MV-4-11 (cell line): Measurements from ENCODE around the gene MGA.

Source experiments
- DNase-seq: peaks from one replicate; lab custom pipeline; 2025; lab: John Stamatoyannopoulos, UW

MGA gene

DNA sequence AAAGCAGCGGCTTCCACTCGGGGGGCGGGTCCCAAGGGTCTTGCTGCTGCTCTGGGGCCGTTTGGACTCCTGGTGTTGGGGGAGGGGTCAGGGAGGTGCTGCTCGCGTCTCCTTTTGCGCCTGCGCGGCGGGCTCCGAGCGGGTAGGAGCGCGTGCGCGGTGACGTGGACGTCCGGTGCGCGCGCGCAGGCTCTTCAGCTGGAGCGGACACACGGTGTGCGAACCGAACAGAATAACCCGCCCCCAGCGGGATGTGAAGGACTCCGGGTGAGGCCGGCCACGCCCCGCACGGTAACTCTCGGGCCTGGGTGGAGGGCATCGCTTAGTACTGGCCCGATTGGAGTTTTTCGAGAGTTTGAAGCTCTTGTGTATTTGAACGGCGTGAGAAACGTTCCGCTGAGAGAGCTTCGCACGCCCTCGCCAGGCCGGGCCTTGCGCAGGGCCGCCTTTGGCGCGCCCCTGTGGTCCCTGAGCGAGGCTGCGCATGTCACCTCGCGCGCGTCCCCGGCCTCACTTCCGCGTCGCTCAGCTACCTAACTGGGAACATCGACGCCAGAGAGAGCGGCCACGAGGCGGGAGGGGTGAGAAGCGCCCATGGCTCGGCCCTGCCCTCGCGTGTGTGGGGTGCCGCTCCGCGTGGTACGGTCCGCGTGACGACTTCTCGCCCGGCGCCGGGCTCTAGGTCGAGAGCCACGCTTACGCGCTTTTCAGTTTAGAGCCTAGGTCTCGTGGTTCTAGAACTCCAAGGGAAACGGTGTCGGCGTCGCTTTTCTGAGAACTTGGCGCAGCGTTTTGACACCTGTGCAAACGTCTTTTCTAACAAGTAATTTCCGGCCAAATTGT lies at the start of gene MGA:
MGA (plus strand) TSS at position 171 of the 843 bp plus-strand sequence.
- peak; percentile 77 for DNase-seq

DNA sequence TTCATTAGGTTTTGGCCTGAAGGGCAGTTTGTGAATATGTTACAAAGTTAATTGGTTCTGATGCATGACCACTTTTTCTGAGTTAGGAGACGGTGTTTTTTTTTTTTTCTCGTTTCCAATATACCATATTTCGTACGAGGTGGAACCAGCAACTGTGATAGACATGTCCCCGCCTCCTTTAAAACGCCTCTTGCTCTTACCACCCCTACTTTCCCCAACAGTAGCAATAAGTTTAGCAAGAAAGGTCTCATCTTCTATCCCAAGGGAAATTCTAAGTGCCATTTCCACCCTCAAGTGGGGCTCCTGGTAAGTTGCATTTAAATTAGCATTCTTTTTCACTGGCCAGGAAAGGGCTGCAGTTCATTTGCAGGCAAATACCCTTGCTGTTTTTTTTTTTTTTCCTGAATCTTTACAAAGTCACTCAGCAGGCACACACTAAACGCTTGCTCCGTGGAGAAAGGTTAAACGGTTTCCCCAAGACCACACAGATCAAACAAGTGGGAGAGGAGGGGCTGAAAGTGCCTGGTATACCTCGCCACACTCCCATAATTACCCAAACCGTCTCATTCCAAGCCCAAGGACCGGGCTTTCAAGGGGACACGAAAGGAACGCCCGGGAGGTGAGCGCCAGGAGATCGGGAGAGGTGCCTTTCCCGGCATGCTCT lies 39.5 kb upstream of the MGA start:
- DNase-seq = peak; percentile 38

- DNase-seq = peak; percentile 96
Measured at GRCh38 chr15:41621200-41622193, 38.7 kb upstream of the MGA start.

DNA sequence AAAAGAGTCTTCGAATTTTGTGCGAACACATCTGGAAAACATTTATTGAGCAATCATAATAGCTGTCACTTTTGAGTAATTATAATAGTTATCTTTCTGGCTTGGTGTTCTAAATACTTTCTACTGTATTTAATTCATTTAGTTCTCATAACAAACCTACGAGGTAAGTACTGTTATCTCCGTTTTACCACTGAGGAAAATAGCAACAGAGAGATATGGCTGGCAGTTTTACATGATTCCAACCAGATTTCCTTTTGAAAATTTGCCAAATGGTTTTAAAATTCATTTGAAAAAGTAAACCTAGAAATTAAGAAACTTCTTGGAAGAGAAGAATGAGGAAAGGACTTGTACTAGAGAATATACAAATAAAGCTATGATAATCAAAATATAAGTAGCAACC lies 37.3 kb upstream of the MGA start:
- DNase-seq = no peak

DNA sequence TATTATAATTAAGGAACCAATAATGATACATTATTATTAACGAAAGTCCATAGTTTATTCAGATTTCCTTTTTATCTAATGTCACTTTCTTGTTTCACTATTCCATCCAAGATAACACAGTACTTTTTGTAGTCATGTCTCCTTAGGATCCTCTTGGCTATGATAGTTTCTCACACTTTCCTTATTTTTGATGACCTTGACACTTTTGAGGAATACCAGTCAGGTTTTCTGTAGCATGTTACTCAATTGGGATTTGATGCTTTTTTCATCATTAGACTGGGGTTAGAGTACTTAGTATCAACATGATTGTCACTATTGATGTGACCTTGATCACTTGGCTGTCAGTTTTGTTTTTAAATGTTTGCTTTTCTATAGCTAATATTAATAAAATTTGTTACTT lies 33.0 kb upstream of the MGA start:
- no peak for DNase-seq

DNA sequence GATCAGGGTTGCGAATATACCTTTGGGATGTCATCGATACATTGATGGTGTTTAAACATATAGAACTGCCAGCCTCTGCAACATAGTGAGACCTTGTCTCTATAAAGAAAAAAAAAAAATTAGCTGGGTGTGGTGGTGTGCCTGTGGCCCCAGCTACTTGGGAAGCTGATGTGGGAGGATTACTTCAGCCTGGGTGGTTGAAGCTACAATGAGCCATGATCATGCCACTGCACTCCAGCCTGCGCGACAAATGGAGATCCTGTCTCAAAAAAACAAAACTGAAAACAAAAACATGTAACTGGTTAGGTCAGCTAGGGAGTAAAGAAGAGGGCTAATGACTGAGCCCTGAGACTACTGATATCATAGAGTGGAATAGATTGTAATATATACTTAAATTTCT lies 30.7 kb upstream of the MGA start:
- no peak for DNase-seq

GRCh38 chr15:41629883-41630282 lies 30.3 kb upstream of the MGA start:
- DNase-seq = no peak

DNA sequence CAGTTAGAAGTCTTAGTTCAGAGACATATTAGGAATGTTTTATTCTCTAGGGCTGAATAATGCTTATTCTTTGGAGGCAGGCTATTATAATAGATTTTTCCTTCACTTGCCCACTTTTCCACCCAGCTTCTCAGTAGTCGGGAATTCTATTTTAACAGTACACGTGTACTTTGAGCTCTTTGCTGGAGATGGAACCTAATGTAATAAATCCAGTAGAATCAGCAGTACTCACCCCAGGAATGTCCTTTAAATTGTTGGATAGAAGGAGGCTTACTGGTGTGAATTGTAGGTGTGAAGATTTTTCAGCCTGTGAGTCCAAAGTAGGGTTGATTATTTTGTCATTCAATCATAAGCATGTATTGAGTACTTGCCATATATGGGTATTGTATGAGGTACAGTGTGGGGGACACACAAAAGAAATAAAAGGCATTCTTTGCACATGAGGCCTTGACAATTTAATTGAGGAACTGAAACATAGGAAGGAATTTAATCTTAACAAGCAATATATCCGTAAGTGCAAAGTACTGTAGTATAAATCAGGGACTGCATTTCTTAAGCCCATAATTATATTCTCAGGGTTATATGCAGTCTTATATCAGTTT lies 29.5 kb upstream of the MGA start:
- peak; percentile 53 for DNase-seq

- no peak for DNase-seq
Measured at GRCh38 chr15:41631880-41632470, 28.2 kb upstream of the MGA start.

- no peak for DNase-seq
Measured at GRCh38 chr15:41633609-41634008, 26.6 kb upstream of the MGA start.

- DNase-seq = peak; percentile 28
Measured at GRCh38 chr15:41634072-41634626, 26.1 kb upstream of the MGA start.

- DNase-seq = no peak
Measured at GRCh38 chr15:41637086-41637485, 23.1 kb upstream of the MGA start.

DNA sequence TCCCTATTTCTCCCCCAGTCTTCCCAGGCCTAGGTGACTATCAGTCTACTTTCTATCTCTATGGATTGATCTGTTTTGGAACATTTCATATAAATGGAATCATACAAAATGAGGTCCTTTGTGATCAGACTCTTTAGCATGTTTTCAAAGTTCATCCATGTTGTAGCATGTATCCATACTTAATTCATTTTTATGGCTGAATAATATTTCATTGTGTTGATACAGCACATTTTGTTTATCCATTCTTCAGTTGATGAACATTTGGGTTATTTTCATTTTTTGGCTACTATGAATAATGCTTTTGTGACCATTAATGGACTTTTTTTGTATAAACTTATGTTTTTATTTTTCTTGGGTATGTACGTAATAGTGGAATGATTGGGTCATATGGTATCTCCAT lies 19.2 kb upstream of the MGA start:
- no peak for DNase-seq

- DNase-seq = peak; percentile 90
Measured at GRCh38 chr15:41647262-41647661, 12.9 kb upstream of the MGA start.

GRCh38 chr15:41648097-41648496 lies 12.1 kb upstream of the MGA start:
- no peak for DNase-seq

GRCh38 chr15:41648770-41649169 lies 11.4 kb upstream of the MGA start:
- no peak for DNase-seq

- no peak for DNase-seq
Measured at GRCh38 chr15:41650806-41651205, 9.4 kb upstream of the MGA start.

- DNase-seq = no peak
Measured at GRCh38 chr15:41651373-41651772, 8.8 kb upstream of the MGA start.

GRCh38 chr15:41653760-41654159 lies 6.4 kb upstream of the MGA start:
- peak; percentile 49 for DNase-seq

- no peak for DNase-seq
Measured at GRCh38 chr15:41655716-41656115, 4.5 kb upstream of the MGA start.

DNA sequence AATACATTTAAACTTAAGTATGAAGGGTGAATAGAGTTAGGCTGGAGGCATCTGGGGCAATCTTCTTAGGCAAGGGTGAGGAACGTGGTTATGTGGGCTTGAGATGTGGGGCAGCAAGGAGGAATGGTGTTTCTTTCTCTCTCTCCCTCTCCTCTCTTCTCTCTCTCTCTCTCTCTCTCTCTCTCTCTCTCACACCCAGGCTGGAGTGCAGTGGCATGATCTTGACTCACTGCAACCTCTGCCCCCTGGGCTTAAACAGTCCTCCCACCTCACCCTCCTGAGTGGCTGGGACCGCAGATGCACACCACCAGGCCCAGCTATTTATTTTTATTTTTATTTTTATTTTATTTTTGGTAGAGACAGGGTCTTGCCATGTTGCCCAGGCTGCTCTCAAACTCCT lies 4.0 kb upstream of the MGA start:
- DNase-seq = no peak
